Spleen (tissue), 11 donors: ENCODE results near the gene SAE1. TPM values are rescaled to one million over a fixed set of nuclear protein-coding genes. Genes with fewer than 3 reads are reported as not detected.

ENCODE experiments used
- DNase-seq: peaks from one replicate; pipeline ENCODE4 v3.0.0-alpha.2; 2020
- H3K27ac ChIP-seq, 8 donors: fragments of 200-600 bp; sonication (generic) in 7 of 8; 1 replicate in 4 of 8; 2 replicates in 4 of 8; pipeline versions ENCODE4 v1.5.0 to v1.8.0; 2016 to 2021; ENCODE audit warnings: inconsistent platforms in 4 of 8, mild to moderate bottlenecking in 4 of 8, moderate library complexity in 1 of 8
- H3K27me3 ChIP-seq, 7 donors: fragments of 200-600 bp; sonication (generic) in 6 of 7; replicated peaks in 1 of 7; 1 replicate in 4 of 7; 2 replicates in 3 of 7; pipeline versions ENCODE4 v1.5.0 to v1.8.0; 2016 to 2021; ENCODE audit warnings: inconsistent platforms in 3 of 7, mild to moderate bottlenecking in 1 of 7
- H3K36me3 ChIP-seq, 6 donors: fragments of 200-600 bp; sonication (generic) in 5 of 6; 1 replicate in 4 of 6; 2 replicates in 2 of 6; pipeline versions ENCODE4 v1.5.0 to v1.8.0; 2016 to 2021; ENCODE audit warnings: inconsistent platforms in 2 of 6
- H3K4me1 ChIP-seq, 6 donors: fragments of 200-600 bp; sonication (generic) in 5 of 6; 1 replicate in 3 of 6; 2 replicates in 3 of 6; pipeline versions ENCODE4 v1.5.0 to v1.8.0; 2016 to 2021; ENCODE audit warnings: inconsistent platforms in 3 of 6
- H3K4me3 ChIP-seq, 8 donors: fragments of 200-600 bp; sonication (generic) in 7 of 8; 1 replicate in 4 of 8; 2 replicates in 4 of 8; pipeline versions ENCODE4 v1.5.0 to v1.8.0; 2016 to 2021; ENCODE audit warnings: inconsistent platforms in 4 of 8, mild to moderate bottlenecking in 4 of 8, moderate library complexity in 2 of 8
- H3K9me3 ChIP-seq, 8 donors: fragments of 200-600 bp; sonication (generic) in 7 of 8; 1 replicate in 4 of 8; 2 replicates in 4 of 8; pipeline versions ENCODE4 v1.5.0 to v1.8.0; 2016 to 2021; ENCODE audit warnings: inconsistent platforms in 4 of 8
- POLR2A ChIP-seq, 3 donors: fragments of 450-650 bp; IDR thresholded peaks; one replicate each; pipeline ENCODE4 v1.5.1; 2017; ENCODE audit warnings: antibody characterized with exemption in 3 of 3, mild to moderate bottlenecking in 1 of 3
- POLR2AphosphoS5 ChIP-seq, 3 donors: sonication (generic); formaldehyde crosslinking; IDR thresholded peaks; one replicate each; pipeline ENCODE4 v1.5.1; 2017; ENCODE audit warnings: antibody characterized with exemption in 3 of 3
- WGBS, 5 donors: extraction: QIAGEN DNeasy Blood & Tissue Kit in 3 of 5; methylation state at CpG; one replicate each; pipeline versions ENCODE4 v1.1.5 to v1.1.7; 2013 to 2018; 5-methylcytosine and 5-hydroxymethylcytosine counted together
- intact Hi-C: fragments of 100-400 bp; cut with DNase I; formaldehyde crosslinking; loops from one replicate; pipeline ENCODE4 v1.15.0; 2023; ENCODE audit warnings: low total_unique reads
- polyA plus RNA-seq, 3 donors: library from polyadenylated mRNA; stranded (reverse); fragments of 200-250 nt; gene quantifications; one replicate each; pipeline ENCODE4 v1.2.1, GENCODE V29; 2013
- total RNA-seq, 7 donors: library from RNA; depleted of rRNA in 3 of 7; stranded (reverse); fragments of >200 nt in 3 of 7; fragmentation: NEBNext Ultra II Directional in 4 of 7; extraction: Animal tissue kit (Norgen Biotek cat#: 25700) in 4 of 7; gene quantifications; one replicate each; pipeline versions ENCODE4 v1.1.0 to v1.2.1, GENCODE V29; 2016 to 2021
- TF ChIP-seq, protein P1 (sequence below), 11 experiments: fragments of 200-600 bp in 7 of 11; fragments of 450-650 bp in 4 of 11; sonication (generic) in 4 of 11; IDR thresholded peaks in 8 of 11; conservative IDR thresholded peaks in 3 of 11; 1 replicate in 7 of 11; 2 replicates in 4 of 11; pipeline versions ENCODE4 v1.4.0 to v1.8.0; 2016 to 2021; ENCODE audit warnings: antibody characterized with exemption in 11 of 11, inconsistent platforms in 4 of 11, mild to moderate bottlenecking in 1 of 11
- donor health status: healthy with polysubstance abuse.
- donor health status: DM: no; HTN: no; CAD: no; lungs with moderate emphysema.
- donor health status: DM: no; HTN: no; CAD: no.
- donor health status: Bipolar disorder and iron deficiency.
- donor health status: healthy.
- donor health status: DM: no; HTN: no; CAD: no.
- donor health status: DM: yes; HTN: yes; CAD: no.

The SAE1 gene
- total and polyA plus RNA-seq, 10 donors, result 28.1 to 72.4 (median 55.9) TPM

DNA sequence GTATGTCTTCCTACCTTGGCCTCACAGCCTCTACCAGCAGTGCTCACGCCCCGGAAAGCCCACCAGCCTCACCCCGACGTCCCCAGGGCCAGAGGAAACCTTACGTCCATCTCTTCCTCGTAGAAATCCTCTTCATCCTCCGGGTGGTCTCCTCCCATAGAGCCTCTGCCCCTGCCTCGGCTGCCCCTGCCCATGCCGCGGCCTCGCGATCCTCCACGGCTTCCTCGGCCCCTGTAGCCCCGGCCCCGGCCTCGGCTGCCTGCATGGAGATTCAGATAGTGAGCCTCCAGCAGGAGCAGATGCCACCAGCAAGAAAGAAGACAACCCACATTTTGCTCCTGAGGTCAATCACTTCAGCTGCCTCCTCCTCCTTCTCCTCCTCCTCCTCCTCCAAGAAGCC is 44.4 kb upstream of the SAE1 start:
- peaks cover 0 to 13% (median 0%) of the 10 kb centered on the region in 6 donors for H3K4me1 ChIP-seq
- no peak overlapping the region for H3K27ac ChIP-seq
- intact Hi-C loops, result no loop called here
- no peak for DNase-seq
- H3K9me3 ChIP-seq, result no peaks in the 10 kb centered on the region
- H3K4me3 ChIP-seq, result no peak overlapping the region
- peak in 1 of 3 donors; percentile 16 for TF ChIP-seq POLR2AphosphoS5 (IDR thresholded peaks at IDR 0.05)
- TF ChIP-seq POLR2A (IDR thresholded peaks at IDR 0.05), result no peak
- WGBS, 5 donors, result 92 to 98% (median 95%) methylated on average over 17 of the region's 17 CpGs
- H3K27me3 ChIP-seq, result no peaks in the 10 kb centered on the region
- peaks cover 3 to 100% (median 94%) of the 10 kb centered on the region in 6 donors for H3K36me3 ChIP-seq

DNA sequence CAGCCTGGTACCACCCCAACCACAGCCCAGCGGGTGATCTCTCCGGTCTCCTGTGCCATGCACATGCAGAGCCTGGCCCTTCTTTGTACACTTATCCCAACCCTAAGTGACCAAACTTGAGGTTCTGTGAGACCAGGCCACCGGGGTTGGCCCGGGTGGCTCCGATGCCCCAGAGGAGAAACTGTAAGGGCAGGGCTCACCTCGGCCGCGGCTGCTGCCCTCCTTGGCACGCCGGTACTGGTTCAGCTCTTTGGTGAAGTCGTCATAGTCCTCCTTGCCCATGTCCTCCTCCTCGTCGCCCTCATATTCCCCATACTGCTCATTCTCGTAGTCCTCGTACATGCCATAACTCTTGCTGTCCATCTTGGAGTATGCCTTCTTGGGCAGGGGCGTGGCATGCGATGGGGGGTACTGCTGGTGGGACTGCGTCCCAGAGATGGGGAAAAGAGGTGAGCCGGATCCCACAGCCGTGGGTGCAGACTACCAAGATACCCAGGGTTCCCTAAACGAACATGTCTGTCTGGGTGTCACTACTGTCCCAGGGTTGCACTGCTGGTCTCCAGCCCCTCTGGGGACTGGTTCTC is 40.8 kb upstream of the SAE1 start:
- Histone ChIP-seq H3K9me3 (no peaks in the 10 kb centered on the region), H3K4me1 (peaks cover 13 to 46% (median 22%) of the 10 kb centered on the region in 6 donors), H3K36me3 (peaks cover 0 to 100% (median 86%) of the 10 kb centered on the region in 6 donors), H3K4me3 (no peak overlapping the region), H3K27me3 (no peaks in the 10 kb centered on the region), H3K27ac (peak overlapping the region in 1 of 8 donors; percentile 17)
- intact Hi-C loops, result no loop called here
- 92 to 99% (median 95%) methylated on average over 20 to 21 of the region's 21 CpGs for WGBS, 5 donors
- TF ChIP-seq, protein P1, sequence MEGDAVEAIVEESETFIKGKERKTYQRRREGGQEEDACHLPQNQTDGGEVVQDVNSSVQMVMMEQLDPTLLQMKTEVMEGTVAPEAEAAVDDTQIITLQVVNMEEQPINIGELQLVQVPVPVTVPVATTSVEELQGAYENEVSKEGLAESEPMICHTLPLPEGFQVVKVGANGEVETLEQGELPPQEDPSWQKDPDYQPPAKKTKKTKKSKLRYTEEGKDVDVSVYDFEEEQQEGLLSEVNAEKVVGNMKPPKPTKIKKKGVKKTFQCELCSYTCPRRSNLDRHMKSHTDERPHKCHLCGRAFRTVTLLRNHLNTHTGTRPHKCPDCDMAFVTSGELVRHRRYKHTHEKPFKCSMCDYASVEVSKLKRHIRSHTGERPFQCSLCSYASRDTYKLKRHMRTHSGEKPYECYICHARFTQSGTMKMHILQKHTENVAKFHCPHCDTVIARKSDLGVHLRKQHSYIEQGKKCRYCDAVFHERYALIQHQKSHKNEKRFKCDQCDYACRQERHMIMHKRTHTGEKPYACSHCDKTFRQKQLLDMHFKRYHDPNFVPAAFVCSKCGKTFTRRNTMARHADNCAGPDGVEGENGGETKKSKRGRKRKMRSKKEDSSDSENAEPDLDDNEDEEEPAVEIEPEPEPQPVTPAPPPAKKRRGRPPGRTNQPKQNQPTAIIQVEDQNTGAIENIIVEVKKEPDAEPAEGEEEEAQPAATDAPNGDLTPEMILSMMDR (IDR thresholded peaks at IDR 0.05 in 8 of 11, conservative IDR thresholded peaks at IDR 0.05 in 3 of 11), result no peak
- TF ChIP-seq POLR2A (IDR thresholded peaks at IDR 0.05), result no peak
- TF ChIP-seq POLR2AphosphoS5 (IDR thresholded peaks at IDR 0.05), result peak in 1 of 3 donors; percentile 30
- no peak for DNase-seq

DNA sequence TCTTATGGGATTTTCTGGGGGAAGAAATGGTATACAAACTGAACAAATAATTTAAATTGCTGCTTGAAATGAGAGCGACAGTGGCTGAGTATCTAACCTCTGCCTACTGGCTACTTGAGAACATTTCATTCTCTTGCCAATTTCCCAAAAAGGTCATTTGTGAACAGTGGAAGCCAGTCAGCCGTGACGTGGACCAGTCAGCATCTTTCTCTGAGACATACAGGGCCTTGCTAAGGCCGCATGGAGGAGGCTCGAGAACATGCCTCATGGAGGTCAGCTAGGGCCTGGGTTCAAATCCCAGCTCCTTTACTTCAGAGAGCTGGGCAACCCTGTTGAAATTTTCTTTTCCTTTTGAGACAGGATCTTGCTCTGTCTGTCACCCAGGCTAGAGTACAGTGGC is 37.4 kb upstream of the SAE1 start:
- peaks cover 0 to 92% (median 61%) of the 10 kb centered on the region in 6 donors for H3K36me3 ChIP-seq
- peak in 1 of 3 donors; percentile 10 for TF ChIP-seq POLR2AphosphoS5 (IDR thresholded peaks at IDR 0.05)
- TF ChIP-seq POLR2A (IDR thresholded peaks at IDR 0.05), result no peak
- no peak overlapping the region for H3K4me3 ChIP-seq
- no peaks in the 10 kb centered on the region for H3K9me3 ChIP-seq
- DNase-seq, result no peak
- peak overlapping the region; percentile 66 to 88 (median 82) for H3K27ac ChIP-seq
- intact Hi-C loops, result no loop called here
- WGBS, 5 donors, result 64 to 93% (median 80%) methylated on average over 5 of the region's 5 CpGs
- H3K4me1 ChIP-seq, result peaks cover 16 to 66% (median 47%) of the 10 kb centered on the region in 6 donors
- no peaks in the 10 kb centered on the region for H3K27me3 ChIP-seq

DNA sequence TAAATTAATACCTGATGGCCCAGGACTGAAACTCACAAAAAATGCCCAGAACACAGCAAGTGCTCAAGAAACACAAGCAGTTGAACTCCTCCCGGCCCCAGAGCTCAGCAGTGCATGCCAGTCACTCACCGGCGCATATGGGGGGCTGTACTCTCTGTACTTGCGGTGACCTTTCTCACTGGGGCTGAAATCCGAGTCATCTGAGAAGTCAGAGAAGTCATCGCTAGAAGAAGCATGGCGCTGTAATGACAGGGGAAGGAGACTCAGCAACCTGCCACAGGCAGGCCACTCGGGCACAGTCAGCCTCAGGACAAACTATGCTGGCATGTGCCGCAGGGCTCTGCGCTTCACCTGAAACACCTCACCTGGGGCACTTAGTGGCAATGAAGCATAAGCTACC is 36.8 kb upstream of the SAE1 start:
- peaks cover 16 to 71% (median 49%) of the 10 kb centered on the region in 6 donors for H3K4me1 ChIP-seq
- peak; percentile 82 for DNase-seq
- H3K27ac ChIP-seq, result peak overlapping the region; percentile 66 to 88 (median 82)
- intact Hi-C loops, result no loop called here
- 78 to 94% (median 85%) methylated on average over 6 to 10 of the region's 10 CpGs for WGBS, 5 donors
- no peaks in the 10 kb centered on the region for H3K9me3 ChIP-seq
- no peaks in the 10 kb centered on the region for H3K27me3 ChIP-seq
- no peak overlapping the region for H3K4me3 ChIP-seq
- TF ChIP-seq POLR2AphosphoS5 (IDR thresholded peaks at IDR 0.05) (peak in 2 of 3 donors; percentile 12 to 37), POLR2A (IDR thresholded peaks at IDR 0.05) (no peak)
- peaks cover 0 to 89% (median 55%) of the 10 kb centered on the region in 6 donors for H3K36me3 ChIP-seq

DNA sequence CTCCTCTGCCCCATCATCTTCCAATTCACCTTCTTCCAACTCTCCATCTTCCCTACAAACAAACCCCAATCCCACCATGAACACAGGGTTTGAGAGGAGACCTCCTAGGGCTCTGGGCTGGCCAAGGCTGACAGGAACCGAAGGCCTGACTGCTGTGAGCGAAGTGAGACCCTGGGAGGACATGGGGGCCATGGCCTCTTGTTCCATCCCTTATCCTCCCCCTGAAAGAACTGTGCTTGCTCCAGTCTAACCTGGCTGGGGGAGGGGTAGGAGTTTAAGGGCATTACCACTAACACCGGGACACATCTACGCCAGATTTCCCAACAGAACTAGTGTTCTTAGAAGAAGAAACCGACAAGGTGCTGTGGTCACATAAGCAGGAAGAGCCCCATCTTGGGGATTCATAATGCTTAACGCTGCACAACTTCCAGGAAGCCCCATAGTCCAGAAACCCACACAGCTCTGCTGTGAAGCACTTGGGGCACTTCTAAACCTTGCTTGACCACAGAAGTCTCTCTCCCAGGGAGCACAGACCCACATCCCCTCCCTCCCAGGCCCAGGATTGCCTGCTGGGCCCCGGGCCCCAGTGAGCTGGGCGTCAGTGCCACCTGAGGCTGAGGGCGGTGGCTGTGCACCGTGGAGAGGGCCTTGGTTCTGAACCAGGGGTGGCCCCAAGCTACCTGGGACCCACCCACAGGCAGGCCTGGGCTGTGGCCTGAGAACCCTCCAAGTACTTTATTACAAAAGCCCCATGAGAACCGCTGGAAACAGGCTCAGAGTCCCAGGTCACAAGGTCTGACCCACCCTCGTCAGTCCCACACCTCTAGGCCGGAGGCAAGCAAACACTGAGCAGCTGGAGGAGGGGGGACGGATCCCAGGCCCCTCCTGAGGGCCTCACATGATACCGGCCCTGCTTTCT is 35.8 kb upstream of the SAE1 start:
- TF ChIP-seq, protein P1 (IDR thresholded peaks at IDR 0.05 in 8 of 11, conservative IDR thresholded peaks at IDR 0.05 in 3 of 11), result no peak
- TF ChIP-seq POLR2AphosphoS5 (IDR thresholded peaks at IDR 0.05) (peak in 1 of 3 donors; percentile 60), POLR2A (IDR thresholded peaks at IDR 0.05) (no peak)
- DNase-seq, result peak; percentile 81
- 46 to 65% (median 52%) methylated on average over 11 to 15 of the region's 15 CpGs for WGBS, 5 donors
- Histone ChIP-seq H3K27me3 (no peaks in the 10 kb centered on the region), H3K4me3 (peak overlapping the region in 1 of 8 donors; percentile 14), H3K4me1 (peaks cover 16 to 80% (median 53%) of the 10 kb centered on the region in 6 donors), H3K36me3 (peaks cover 0 to 80% (median 46%) of the 10 kb centered on the region in 6 donors), H3K9me3 (no peaks in the 10 kb centered on the region), H3K27ac (peak overlapping the region; percentile 66 to 88 (median 82))
- intact Hi-C loops, result no loop called here
